AML-193 (cell line): Measurements from ENCODE around the gene MYO9A.

Experiments used
- DNase-seq, 2 experiments: peaks; one replicate each; lab custom pipeline; 2025; lab: John Stamatoyannopoulos, UW

Gene MYO9A

GRCh38 chr15:71782422-71783165 lies 335.4 kb downstream of the MYO9A start:
- DNase-seq = no peak

GRCh38 chr15:71781965-71782265 lies 336.0 kb downstream of the MYO9A start:
- DNase-seq = no peak

- no peak for DNase-seq
These were observed 336.6 kb downstream of the MYO9A start for GRCh38 chr15:71781179-71781964.

- peak; percentile 31 to 36 for DNase-seq
These were observed 337.6 kb downstream of the MYO9A start for GRCh38 chr15:71780115-71780976.

GRCh38 chr15:71779073-71779797 lies 338.7 kb downstream of the MYO9A start:
- no peak for DNase-seq

GRCh38 chr15:71777216-71777943 lies 340.6 kb downstream of the MYO9A start:
- DNase-seq = no peak

- DNase-seq = no peak
These were observed 341.6 kb downstream of the MYO9A start for GRCh38 chr15:71776304-71776703.

GRCh38 chr15:71775856-71776255 lies 342.1 kb downstream of the MYO9A start:
- DNase-seq = no peak

- DNase-seq = no peak
These were observed 344.6 kb downstream of the MYO9A start for GRCh38 chr15:71773206-71773859.
